ENCODE measurements around the gene SLC27A6.

SLC27A6 gene

DNA sequence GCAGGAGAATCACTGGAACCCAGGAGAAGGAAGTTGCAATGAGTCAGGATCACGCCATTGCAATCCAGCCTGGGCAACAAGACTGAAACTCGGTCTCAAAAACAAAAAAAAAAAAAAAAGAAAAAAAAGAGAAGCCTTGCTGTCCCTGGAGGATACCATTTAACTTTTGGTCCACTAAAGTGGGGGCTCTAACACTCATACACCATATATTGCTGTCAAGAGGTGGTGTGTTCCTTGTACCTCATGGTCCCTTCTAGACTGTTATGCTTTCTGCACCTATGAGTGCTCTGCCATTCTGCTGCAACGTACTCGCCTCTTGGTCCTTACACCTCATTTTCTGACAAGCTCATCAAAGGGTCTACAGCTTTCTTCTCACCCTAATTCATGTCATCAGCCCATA is 77.0 kb downstream of the SLC27A6 start:
- Histone ChIP-seq H3K79me2 (ENCODE audit: insufficient read depth, low read length) (no peaks in the 10 kb centered on the region), H3K36me3 (ENCODE audit: insufficient read depth, low read length) (no peaks in the 10 kb centered on the region), H3F3A (ENCODE audit: low read depth) (no peaks in the 10 kb centered on the region), H3K4me1 (ENCODE audit: insufficient read depth, low read length, poor library complexity, severe bottlenecking) (no peaks in the 10 kb centered on the region), H3K9ac (ENCODE audit: low read depth, low read length, poor library complexity, severe bottlenecking) (no peak overlapping the region), H2AFZ (ENCODE audit: low read length) (no peak overlapping the region), H3K9me3 (ENCODE audit: insufficient read depth, low read depth, low read length) (no peaks in the 10 kb centered on the region), H4K20me1 (ENCODE audit: insufficient read depth, low read length, poor library complexity, severe bottlenecking) (no peaks in the 10 kb centered on the region), H3K9me2 (replicated peaks; ENCODE audit: low read depth, low read length) (no peaks in the 10 kb centered on the region), H3K4me2 (ENCODE audit: low read depth, low read length, poor library complexity, severe bottlenecking) (no peak overlapping the region), H3K4me3 (ENCODE audit: low read length, poor library complexity, severe bottlenecking) (no peak overlapping the region), H3K27me3 (ENCODE audit: insufficient read depth, low read length, poor library complexity, severe bottlenecking) (no peaks in the 10 kb centered on the region)
- TF ChIP-seq, protein P1, sequence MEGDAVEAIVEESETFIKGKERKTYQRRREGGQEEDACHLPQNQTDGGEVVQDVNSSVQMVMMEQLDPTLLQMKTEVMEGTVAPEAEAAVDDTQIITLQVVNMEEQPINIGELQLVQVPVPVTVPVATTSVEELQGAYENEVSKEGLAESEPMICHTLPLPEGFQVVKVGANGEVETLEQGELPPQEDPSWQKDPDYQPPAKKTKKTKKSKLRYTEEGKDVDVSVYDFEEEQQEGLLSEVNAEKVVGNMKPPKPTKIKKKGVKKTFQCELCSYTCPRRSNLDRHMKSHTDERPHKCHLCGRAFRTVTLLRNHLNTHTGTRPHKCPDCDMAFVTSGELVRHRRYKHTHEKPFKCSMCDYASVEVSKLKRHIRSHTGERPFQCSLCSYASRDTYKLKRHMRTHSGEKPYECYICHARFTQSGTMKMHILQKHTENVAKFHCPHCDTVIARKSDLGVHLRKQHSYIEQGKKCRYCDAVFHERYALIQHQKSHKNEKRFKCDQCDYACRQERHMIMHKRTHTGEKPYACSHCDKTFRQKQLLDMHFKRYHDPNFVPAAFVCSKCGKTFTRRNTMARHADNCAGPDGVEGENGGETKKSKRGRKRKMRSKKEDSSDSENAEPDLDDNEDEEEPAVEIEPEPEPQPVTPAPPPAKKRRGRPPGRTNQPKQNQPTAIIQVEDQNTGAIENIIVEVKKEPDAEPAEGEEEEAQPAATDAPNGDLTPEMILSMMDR (conservative IDR thresholded peaks at IDR 0.05; ENCODE audit: low read length), result no peak
- TF ChIP-seq EZH2phosphoT487 (IDR thresholded peaks at IDR 0.05; ENCODE audit: borderline replicate concordance), result no peak

GRCh38 chr5:129043894-129044293 is 78.6 kb downstream of the SLC27A6 start:
- H3F3A ChIP-seq (ENCODE audit: low read depth), result no peaks in the 10 kb centered on the region
- TF ChIP-seq, protein P1 (conservative IDR thresholded peaks at IDR 0.05; ENCODE audit: low read length), result no peak
- TF ChIP-seq EZH2phosphoT487 (IDR thresholded peaks at IDR 0.05; ENCODE audit: borderline replicate concordance), result no peak
- H3K4me3 ChIP-seq (ENCODE audit: low read length, poor library complexity, severe bottlenecking), result no peak overlapping the region
- no peaks in the 10 kb centered on the region for H3K79me2 ChIP-seq (ENCODE audit: insufficient read depth, low read length)
- no peaks in the 10 kb centered on the region for H3K9me2 ChIP-seq (replicated peaks; ENCODE audit: low read depth, low read length)
- H2AFZ ChIP-seq (ENCODE audit: low read length), result no peak overlapping the region
- H3K27me3 ChIP-seq (ENCODE audit: insufficient read depth, low read length, poor library complexity, severe bottlenecking), result no peaks in the 10 kb centered on the region
- no peaks in the 10 kb centered on the region for H3K4me1 ChIP-seq (ENCODE audit: insufficient read depth, low read length, poor library complexity, severe bottlenecking)
- no peaks in the 10 kb centered on the region for H3K36me3 ChIP-seq (ENCODE audit: insufficient read depth, low read length)
- H3K4me2 ChIP-seq (ENCODE audit: low read depth, low read length, poor library complexity, severe bottlenecking), result no peak overlapping the region
- no peak overlapping the region for H3K9ac ChIP-seq (ENCODE audit: low read depth, low read length, poor library complexity, severe bottlenecking)
- H4K20me1 ChIP-seq (ENCODE audit: insufficient read depth, low read length, poor library complexity, severe bottlenecking), result no peaks in the 10 kb centered on the region
- H3K9me3 ChIP-seq (ENCODE audit: insufficient read depth, low read depth, low read length), result no peaks in the 10 kb centered on the region

GRCh38 chr5:129046151-129046550 is 80.9 kb downstream of the SLC27A6 start:
- Histone ChIP-seq H3K79me2 (ENCODE audit: insufficient read depth, low read length) (no peaks in the 10 kb centered on the region), H4K20me1 (ENCODE audit: insufficient read depth, low read length, poor library complexity, severe bottlenecking) (no peaks in the 10 kb centered on the region), H3F3A (ENCODE audit: low read depth) (no peaks in the 10 kb centered on the region)

More at GRCh38 chr5:129046151-129046550, 80.9 kb downstream of the SLC27A6 start:
- Histone ChIP-seq H3K9me3 (ENCODE audit: insufficient read depth, low read depth, low read length) (no peaks in the 10 kb centered on the region), H3K27me3 (ENCODE audit: insufficient read depth, low read length, poor library complexity, severe bottlenecking) (no peaks in the 10 kb centered on the region), H3K36me3 (ENCODE audit: insufficient read depth, low read length) (no peaks in the 10 kb centered on the region), H3K4me3 (ENCODE audit: low read length, poor library complexity, severe bottlenecking) (no peak overlapping the region), H2AFZ (ENCODE audit: low read length) (no peak overlapping the region), H3K9me2 (replicated peaks; ENCODE audit: low read depth, low read length) (no peaks in the 10 kb centered on the region), H3K4me1 (ENCODE audit: insufficient read depth, low read length, poor library complexity, severe bottlenecking) (no peaks in the 10 kb centered on the region), H3K4me2 (ENCODE audit: low read depth, low read length, poor library complexity, severe bottlenecking) (no peak overlapping the region), H3K9ac (ENCODE audit: low read depth, low read length, poor library complexity, severe bottlenecking) (no peak overlapping the region)
- TF ChIP-seq, protein P1 (conservative IDR thresholded peaks at IDR 0.05; ENCODE audit: low read length), result no peak
- no peak for TF ChIP-seq EZH2phosphoT487 (IDR thresholded peaks at IDR 0.05; ENCODE audit: borderline replicate concordance)

Data from Loucy (cell line).